ENCODE measurements around the gene SH2D1A. TPM values are rescaled to one million over a fixed set of nuclear protein-coding genes. Genes with fewer than 3 reads are reported as not detected.

The SH2D1A gene
- polyA plus RNA-seq, 1 donor, result 0.22 TPM

GRCh38 chrX:124421898-124422655 is 75.7 kb downstream of the SH2D1A start:
- no peak for DNase-seq

Other genes with a start within 250 kb of the SH2D1A start
- not detected for gene TEX13D, start 13.9 kb upstream of the SH2D1A start, polyA plus RNA-seq (ENCODE audit: insufficient read length)